ENCODE data around the gene PFDN5. TPM values are rescaled to one million over a fixed set of nuclear protein-coding genes. Genes with fewer than 3 reads are reported as not detected.

The PFDN5 gene
- total and polyA plus RNA-seq, 9 of the 15 experiments (the other 6 are each of a cell fraction or from before 2014, with no cell fraction given) = 361 to 1,636 (median 742) TPM

DNA sequence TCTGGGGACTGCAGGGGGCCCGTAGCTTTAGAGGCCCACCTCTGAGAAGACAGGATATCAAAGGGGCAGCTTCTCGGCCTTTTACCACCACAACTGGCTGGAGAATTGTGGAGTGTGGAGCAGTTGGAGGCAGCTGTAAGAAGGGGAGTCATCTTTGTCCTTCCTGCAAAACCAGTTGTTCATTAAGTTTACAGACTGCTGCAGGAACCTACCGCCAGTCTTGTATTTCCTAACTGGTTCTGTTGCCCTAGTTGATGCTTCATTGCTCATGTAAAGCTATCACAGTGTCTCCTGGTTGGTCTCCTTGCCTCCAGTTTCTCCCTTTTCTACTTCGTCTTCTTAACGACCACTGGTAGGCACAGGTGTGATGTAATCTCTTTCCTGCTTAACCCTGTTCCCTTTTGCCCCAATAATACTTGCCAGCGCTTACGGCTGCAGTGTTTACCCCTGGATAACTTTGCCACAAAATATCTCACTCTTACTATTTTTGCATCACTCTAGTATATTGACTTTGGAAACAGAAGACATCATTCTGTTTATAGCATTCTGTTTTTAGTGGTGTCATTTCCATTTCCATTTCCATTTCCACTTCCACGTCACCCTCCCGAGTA, 15.3 kb upstream of the PFDN5 start:
- no TSS peak for BruUV-seq (replicated peaks)
- peaks cover 90% of the 10 kb centered on the region for H3K36me3 ChIP-seq (ENCODE audit: control insufficient read depth, insufficient read depth, low read length)
- in situ Hi-C loops (cut with MboI) = no loop called here

More for the DNA sequence above, 15.3 kb upstream of the PFDN5 start:
- WGBS (ENCODE audit: insufficient coverage, low coverage, missing lambda C conversion rate) = 92% methylated on average over 9 of the region's 9 CpGs
- no peak for ATAC-seq
- no peak overlapping the region for H2AFZ ChIP-seq (ENCODE audit: low read depth, low read length)
- no peaks in the 10 kb centered on the region; the same call in 1 of the 2 replicates for H4K20me1 ChIP-seq (replicated peaks; ENCODE audit: control insufficient read depth, insufficient read depth, low read length)
- FAIRE-seq = no peak
- H3K27ac ChIP-seq (ENCODE audit: extremely low read depth, low read depth, low read length) = no peak overlapping the region
- no peak overlapping the region for H3K4me3 ChIP-seq
- H3K27me3 ChIP-seq (ENCODE audit: control insufficient read depth in 2 of 2, insufficient read depth in 2 of 2, low read length in 2 of 2) = no peaks in the 10 kb centered on the region
- no peaks in the 10 kb centered on the region for H3K79me2 ChIP-seq (ENCODE audit: control insufficient read depth, insufficient read depth, low read length)
- H3K4me1 ChIP-seq (replicated peaks in 1 of 2; ENCODE audit: control insufficient read depth in 2 of 2, insufficient read depth in 2 of 2, low read length in 2 of 2) = no peaks in the 10 kb centered on the region
- DNase-seq (ENCODE audit: extremely low read depth in 1 of 4, low spot score in 3 of 4) = no peak
- H3K4me2 ChIP-seq (ENCODE audit: insufficient read depth, low read length) = no peak overlapping the region
- H3K9me3 ChIP-seq (replicated peaks; ENCODE audit: control insufficient read depth, insufficient read depth, low read depth, low read length) = no peaks in the 10 kb centered on the region
- H3K9ac ChIP-seq (ENCODE audit: insufficient read depth in 1 of 2, low read depth in 2 of 2, low read length in 2 of 2) = peak overlapping the region in 1 of 2 experiments; percentile 65; a peak in 1 of 4 replicates
- intact Hi-C loops (cut with micrococcal nuclease) = no loop called here
- POLR2A ChIA-PET = interaction anchor here (0.8 to 3.2 kb wide), 4 partner anchors 12 to 25 kb away, joined by 3 to 22 read pairs (median 10); partner anchors contain the start of gene ESPL1
- H3K9me1 ChIP-seq (ENCODE audit: control insufficient read depth, insufficient read depth, low read length) = no peaks in the 10 kb centered on the region
- CTCF ChIA-PET (ENCODE audit: low intra/inter-chr PET ratio) = no interaction called here
- TF ChIP-seq FOXJ2 (tag; IDR thresholded peaks at IDR 0.05) (no peak), XRCC3 (IDR thresholded peaks at IDR 0.05) (no peak), DMBX1 (CRISPR knock-in tag; IDR thresholded peaks at IDR 0.05; ENCODE audit: borderline replicate concordance) (no peak), RUNX1 (IDR thresholded peaks at IDR 0.05; ENCODE audit: low read depth) (no peak), U2AF2 (optimal IDR thresholded peaks at IDR 0.05; ENCODE audit: low read depth, low read length) (no peak), CTBP1 (IDR thresholded peaks at IDR 0.05; ENCODE audit: borderline replicate concordance) (no peak), JUND (IDR thresholded peaks at IDR 0.05; ENCODE audit: borderline replicate concordance, low read depth, low read length) (no peak), JUND (tag; IDR thresholded peaks at IDR 0.05; ENCODE audit: borderline replicate concordance, low read depth, low read length) (no peak), RBM34 (IDR thresholded peaks at IDR 0.05; ENCODE audit: borderline replicate concordance, insufficient read depth, low read length) (no peak), HCFC1 (IDR thresholded peaks at IDR 0.05; ENCODE audit: low read depth, low read length) (no peak), ZC3H4 (CRISPR knock-in tag; IDR thresholded peaks at IDR 0.05; ENCODE audit: borderline replicate concordance) (no peak), FOXA1 (IDR thresholded peaks at IDR 0.05; ENCODE audit: borderline replicate concordance) (no peak), TAF15 (IDR thresholded peaks at IDR 0.05; ENCODE audit: low read depth, low read length) (no peak), L3MBTL2 (IDR thresholded peaks at IDR 0.05) (no peak), KAT8 (IDR thresholded peaks at IDR 0.05; ENCODE audit: low read depth) (no peak), ZBTB7A (IDR thresholded peaks at IDR 0.05; ENCODE audit: borderline replicate concordance, control insufficient read depth, low read depth, low read length) (no peak), CSDE1 (IDR thresholded peaks at IDR 0.05) (no peak), FOXP1 (CRISPR knock-in tag; IDR thresholded peaks at IDR 0.05) (no peak)
- TF ChIP-seq, protein P1, sequence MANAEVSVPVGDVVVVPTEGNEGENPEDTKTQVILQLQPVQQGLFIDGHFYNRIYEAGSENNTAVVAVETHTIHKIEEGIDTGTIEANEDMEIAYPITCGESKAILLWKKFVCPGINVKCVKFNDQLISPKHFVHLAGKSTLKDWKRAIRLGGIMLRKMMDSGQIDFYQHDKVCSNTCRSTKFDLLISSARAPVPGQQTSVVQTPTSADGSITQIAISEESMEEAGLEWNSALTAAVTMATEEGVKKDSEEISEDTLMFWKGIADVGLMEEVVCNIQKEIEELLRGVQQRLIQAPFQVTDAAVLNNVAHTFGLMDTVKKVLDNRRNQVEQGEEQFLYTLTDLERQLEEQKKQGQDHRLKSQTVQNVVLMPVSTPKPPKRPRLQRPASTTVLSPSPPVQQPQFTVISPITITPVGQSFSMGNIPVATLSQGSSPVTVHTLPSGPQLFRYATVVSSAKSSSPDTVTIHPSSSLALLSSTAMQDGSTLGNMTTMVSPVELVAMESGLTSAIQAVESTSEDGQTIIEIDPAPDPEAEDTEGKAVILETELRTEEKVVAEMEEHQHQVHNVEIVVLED (CRISPR knock-in tag; IDR thresholded peaks at IDR 0.05) = no peak

Measured in K562 (cell line).